Measurements from ENCODE around the gene ADORA1.

ADORA1 gene

DNA sequence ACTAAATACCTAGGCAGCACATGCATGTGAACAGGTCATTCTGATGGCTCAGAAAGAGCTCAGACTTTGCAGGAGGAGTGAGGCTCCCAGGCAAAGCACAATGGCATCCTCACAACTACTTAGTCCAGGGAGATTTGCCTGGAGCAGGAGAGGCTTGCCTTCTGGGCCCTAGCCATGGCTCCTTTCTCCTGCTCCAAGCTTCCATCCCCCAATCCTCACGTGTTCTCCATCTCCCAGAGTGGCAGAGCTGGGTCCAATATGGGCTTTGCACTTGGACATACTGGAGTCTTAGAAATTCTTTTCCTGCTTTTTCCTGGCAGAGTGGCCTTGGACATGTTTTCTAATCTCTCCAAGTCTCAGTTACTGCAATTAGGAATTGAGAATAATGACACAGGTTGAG lies 32.3 kb downstream of the ADORA1 start:
- Histone ChIP-seq H3K27ac (ENCODE audit: extremely low read depth, low read depth, low read length) (no peak overlapping the region), H3K36me3 (ENCODE audit: control insufficient read depth in 2 of 2, insufficient read depth in 1 of 2, low read length in 2 of 2) (no peaks in the 10 kb centered on the region), H3K4me3 (ENCODE audit: low read depth, low read length) (no peak overlapping the region), H3K9me3 (ENCODE audit: control insufficient read depth, insufficient read depth, low read depth, low read length) (no peaks in the 10 kb centered on the region), H3K4me1 (ENCODE audit: control insufficient read depth, insufficient read depth, low read length) (no peaks in the 10 kb centered on the region)
- ChIA-PET POLR2A (no interaction called here), CTCF (interaction anchor here (3.4 kb wide), 1 partner anchor 13 kb away, joined by 18 read pairs; no protein-coding TSS in a partner anchor)
- TF ChIP-seq ZNF223 (tag by site-specific recombination; IDR thresholded peaks at IDR 0.05) (no peak), ZNF426 (tag by site-specific recombination; IDR thresholded peaks at IDR 0.05) (no peak), ZNF629 (tag by site-specific recombination; IDR thresholded peaks at IDR 0.05) (no peak), IKZF3 (tag by site-specific recombination; IDR thresholded peaks at IDR 0.05) (no peak), ZNF555 (tag by site-specific recombination; conservative IDR thresholded peaks at IDR 0.05) (no peak), ZNF350 (tag by site-specific recombination; IDR thresholded peaks at IDR 0.05) (no peak), ZNF211 (tag by site-specific recombination; IDR thresholded peaks at IDR 0.05; ENCODE audit: low read depth) (no peak), ZNF416 (tag by site-specific recombination; IDR thresholded peaks at IDR 0.05) (no peak), REPIN1 (tag by site-specific recombination; IDR thresholded peaks at IDR 0.05; ENCODE audit: low read depth) (no peak), ZNF501 (tag by site-specific recombination; IDR thresholded peaks at IDR 0.05) (no peak), KLF8 (tag by site-specific recombination; IDR thresholded peaks at IDR 0.05) (no peak), ZNF324 (tag by site-specific recombination; IDR thresholded peaks at IDR 0.05) (no peak), ZNF157 (tag by site-specific recombination; IDR thresholded peaks at IDR 0.05) (no peak), ZNF843 (tag by site-specific recombination; IDR thresholded peaks at IDR 0.05) (no peak), GLI4 (tag by site-specific recombination; IDR thresholded peaks at IDR 0.05) (no peak), ZNF133 (tag by site-specific recombination; IDR thresholded peaks at IDR 0.05) (no peak)
- TF ChIP-seq, protein P1, sequence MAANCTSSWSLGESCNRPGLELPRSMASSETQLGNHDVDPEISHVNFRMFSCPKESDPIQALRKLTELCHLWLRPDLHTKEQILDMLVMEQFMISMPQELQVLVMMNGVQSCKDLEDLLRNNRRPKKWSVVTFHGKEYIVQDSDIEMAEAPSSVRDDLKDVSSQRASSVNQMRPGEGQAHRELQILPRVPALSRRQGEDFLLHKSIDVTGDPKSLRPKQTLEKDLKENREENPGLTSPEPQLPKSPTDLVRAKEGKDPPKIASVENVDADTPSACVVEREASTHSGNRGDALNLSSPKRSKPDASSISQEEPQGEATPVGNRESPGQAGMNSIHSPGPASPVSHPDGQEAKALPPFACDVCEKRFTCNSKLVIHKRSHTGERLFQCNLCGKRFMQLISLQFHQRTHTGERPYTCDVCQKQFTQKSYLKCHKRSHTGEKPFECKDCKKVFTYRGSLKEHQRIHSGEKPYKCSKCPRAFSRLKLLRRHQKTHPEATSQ (tag by site-specific recombination; IDR thresholded peaks at IDR 0.05), result no peak
- TF ChIP-seq, protein P2, sequence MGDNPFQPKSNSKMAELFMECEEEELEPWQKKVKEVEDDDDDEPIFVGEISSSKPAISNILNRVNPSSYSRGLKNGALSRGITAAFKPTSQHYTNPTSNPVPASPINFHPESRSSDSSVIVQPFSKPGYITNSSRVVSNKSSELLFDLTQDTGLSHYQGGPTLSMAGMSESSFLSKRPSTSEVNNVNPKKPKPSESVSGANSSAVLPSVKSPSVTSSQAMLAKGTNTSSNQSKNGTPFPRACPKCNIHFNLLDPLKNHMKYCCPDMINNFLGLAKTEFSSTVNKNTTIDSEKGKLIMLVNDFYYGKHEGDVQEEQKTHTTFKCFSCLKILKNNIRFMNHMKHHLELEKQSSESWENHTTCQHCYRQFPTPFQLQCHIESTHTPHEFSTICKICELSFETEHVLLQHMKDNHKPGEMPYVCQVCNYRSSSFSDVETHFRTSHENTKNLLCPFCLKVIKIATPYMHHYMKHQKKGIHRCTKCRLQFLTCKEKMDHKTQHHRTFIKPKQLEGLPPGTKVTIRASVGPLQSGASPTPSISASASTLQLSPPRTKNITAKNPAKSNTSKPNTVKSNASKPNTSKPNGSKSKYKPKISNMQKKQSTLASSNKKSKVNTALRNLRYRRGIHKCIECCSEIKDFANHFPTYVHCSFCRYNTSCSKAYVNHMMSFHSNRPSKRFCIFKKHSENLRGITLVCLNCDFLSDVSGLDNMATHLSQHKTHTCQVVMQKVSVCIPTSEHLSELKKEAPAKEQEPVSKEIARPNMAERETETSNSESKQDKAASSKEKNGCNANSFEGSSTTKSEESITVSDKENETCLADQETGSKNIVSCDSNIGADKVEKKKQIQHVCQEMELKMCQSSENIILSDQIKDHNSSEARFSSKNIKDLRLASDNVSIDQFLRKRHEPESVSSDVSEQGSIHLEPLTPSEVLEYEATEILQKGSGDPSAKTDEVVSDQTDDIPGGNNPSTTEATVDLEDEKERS (tag by site-specific recombination; IDR thresholded peaks at IDR 0.05), result no peak

DNA sequence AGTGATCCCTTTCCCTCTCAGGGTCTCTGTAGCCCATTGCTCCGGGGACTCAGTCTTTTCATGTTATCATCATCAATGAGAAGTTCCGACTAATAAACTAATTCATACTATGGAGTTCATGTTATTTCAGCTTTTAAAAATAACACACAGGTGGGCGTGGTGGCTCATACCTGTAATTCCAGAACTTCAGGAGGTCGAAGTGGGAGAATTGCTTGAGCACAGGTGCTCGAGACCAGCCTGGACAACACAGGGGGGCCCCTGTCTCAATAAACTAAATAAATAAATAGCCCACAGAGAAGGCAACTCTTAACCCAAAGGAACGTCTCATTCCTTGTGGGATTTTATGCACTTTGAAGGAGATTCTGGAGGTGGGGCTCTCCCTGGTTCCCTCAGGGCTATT lies 33.6 kb downstream of the ADORA1 start:
- Histone ChIP-seq H3K9me3 (ENCODE audit: control insufficient read depth, insufficient read depth, low read depth, low read length) (no peaks in the 10 kb centered on the region), H3K27ac (ENCODE audit: extremely low read depth, low read depth, low read length) (no peak overlapping the region), H3K4me1 (ENCODE audit: control insufficient read depth, insufficient read depth, low read length) (no peaks in the 10 kb centered on the region), H3K36me3 (ENCODE audit: control insufficient read depth in 2 of 2, insufficient read depth in 1 of 2, low read length in 2 of 2) (peaks cover 0 to 2% of the 10 kb centered on the region in 2 experiments; a peak in 1 of 3 replicates), H3K4me3 (ENCODE audit: low read depth, low read length) (no peak overlapping the region)
- TF ChIP-seq GFI1B (tag by site-specific recombination; IDR thresholded peaks at IDR 0.05) (no peak), SP2 (tag by site-specific recombination; IDR thresholded peaks at IDR 0.05) (no peak)
- ChIA-PET CTCF (interaction anchor here (1.2 to 3.4 kb wide), 5 partner anchors 11 to 55 kb away, joined by 3 to 18 read pairs (median 10); no protein-coding TSS in a partner anchor), POLR2A (interaction anchor here (0.6 kb wide), 1 partner anchor 29 kb away, joined by 3 read pairs; no protein-coding TSS in a partner anchor)

Data from HEK293 (cell line).